ENCODE data around the gene CHCHD1.

- TF ChIP-seq EZH2 (IDR thresholded peaks at IDR 0.05; ENCODE audit: low read length, unreplicated experiment) (no peak), CTCF (conservative IDR thresholded peaks at IDR 0.05; ENCODE audit: low read depth, low read length) (no peak), EZH2phosphoT487 (IDR thresholded peaks at IDR 0.05; ENCODE audit: borderline replicate concordance, low read length) (no peak)
Measured at GRCh38 chr10:73803680-73804286, 21.9 kb downstream of the CHCHD1 start.

Data from PC-3 (cell line).